ENCODE measurements around the gene RDH11. TPM values are rescaled to one million over a fixed set of nuclear protein-coding genes. Genes with fewer than 3 reads are reported as not detected.

RDH11 gene
- total RNA-seq, 1 donor from 2014 or later: 78.2 TPM

DNA sequence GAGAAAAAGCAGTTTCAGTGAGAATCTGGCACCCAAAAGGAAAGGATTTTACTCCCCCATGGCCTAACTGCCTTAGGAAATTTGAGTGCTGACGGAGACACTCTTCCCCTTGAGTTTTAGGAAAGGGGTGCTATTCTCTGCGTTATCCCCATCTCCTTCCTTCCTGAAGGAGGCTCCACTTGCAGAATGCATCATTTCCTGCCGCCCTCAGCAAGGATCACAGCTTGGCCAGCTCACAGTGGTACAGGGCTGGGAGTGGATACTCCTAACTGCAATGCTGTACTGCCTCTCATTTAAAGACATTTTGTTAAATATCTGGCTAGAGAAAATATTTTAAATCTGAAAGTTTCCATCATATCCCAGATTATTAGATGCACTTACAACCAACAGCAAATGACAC, 39.1 kb upstream of the RDH11 start:
- no peak for TF ChIP-seq CTCF (IDR thresholded peaks at IDR 0.05; ENCODE audit: insufficient read depth, low read length, poor library complexity, severe bottlenecking)
- H3K27me3 ChIP-seq (ENCODE audit: control insufficient read depth, insufficient read depth, low read length): no peaks in the 10 kb centered on the region
- no peak overlapping the region for H3K4me3 ChIP-seq (ENCODE audit: low read depth, low read length)
- H3K36me3 ChIP-seq (ENCODE audit: control insufficient read depth, insufficient read depth, low read length): no peaks in the 10 kb centered on the region
- DNase-seq (ENCODE audit: low read depth): no peak

DNA sequence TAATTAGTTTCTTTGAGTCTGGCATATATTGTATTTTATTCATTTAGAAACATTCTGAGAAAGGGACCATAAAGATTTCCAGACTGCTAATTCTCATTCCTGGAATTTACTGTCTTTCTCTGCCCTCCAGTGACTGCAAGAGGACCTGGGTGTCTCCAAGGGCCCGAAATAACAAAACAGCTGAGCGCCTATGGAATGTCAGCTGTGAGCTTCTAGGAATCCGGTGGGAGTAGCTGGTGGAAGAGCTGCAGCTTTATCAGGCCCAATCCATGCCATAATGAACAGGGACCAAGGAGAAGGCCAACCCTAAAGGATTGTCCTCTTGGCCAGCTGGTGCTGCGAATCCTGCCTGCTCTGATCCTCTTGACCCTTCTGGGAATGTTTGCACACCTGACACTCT, 38.1 kb upstream of the RDH11 start:
- DNase-seq (ENCODE audit: low read depth): no peak
- TF ChIP-seq CTCF (IDR thresholded peaks at IDR 0.05; ENCODE audit: insufficient read depth, low read length, poor library complexity, severe bottlenecking): no peak

DNA sequence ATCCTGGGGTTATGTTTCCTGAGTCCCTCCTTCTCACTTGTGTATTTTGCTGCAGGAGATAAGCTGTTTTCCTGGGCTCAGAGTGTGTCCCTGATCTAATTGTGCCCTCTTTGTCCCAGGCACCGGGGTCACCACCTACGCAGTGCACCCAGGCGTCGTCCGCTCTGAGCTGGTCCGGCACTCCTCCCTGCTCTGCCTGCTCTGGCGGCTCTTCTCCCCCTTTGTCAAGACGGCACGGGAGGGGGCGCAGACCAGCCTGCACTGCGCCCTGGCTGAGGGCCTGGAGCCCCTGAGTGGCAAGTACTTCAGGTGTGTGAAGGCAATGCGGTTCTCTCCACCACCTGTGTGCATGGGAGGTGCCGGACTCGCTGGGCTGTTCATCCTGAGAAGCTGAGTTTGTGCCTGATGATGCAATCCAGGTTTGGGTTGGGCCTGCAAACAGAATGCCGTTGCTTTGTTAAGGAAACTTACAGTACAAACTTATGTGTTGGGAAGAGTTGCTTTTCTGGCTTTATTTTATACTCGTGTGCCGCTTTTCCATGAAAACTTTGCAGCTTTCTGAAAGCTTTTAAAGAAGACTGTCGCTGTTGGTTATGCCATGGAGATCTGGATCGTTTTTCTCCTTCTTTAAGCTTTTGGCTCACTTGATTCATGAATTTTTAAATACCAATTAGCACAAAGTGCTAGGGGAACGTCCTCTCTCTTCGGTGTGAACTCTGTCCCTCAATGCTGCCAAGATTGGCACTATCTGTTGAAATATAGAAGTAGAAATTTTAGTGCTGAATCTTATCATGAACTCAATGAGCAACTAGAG, 33.7 kb upstream of the RDH11 start:
- Histone ChIP-seq H3K27me3 (ENCODE audit: control insufficient read depth, insufficient read depth, low read length) (peaks cover 2% of the 10 kb centered on the region), H3K4me3 (ENCODE audit: low read depth, low read length) (no peak overlapping the region), H3K36me3 (ENCODE audit: control insufficient read depth, insufficient read depth, low read length) (no peaks in the 10 kb centered on the region)
- DNase-seq (ENCODE audit: low read depth): no peak
- no peak for TF ChIP-seq CTCF (IDR thresholded peaks at IDR 0.05; ENCODE audit: insufficient read depth, low read length, poor library complexity, severe bottlenecking)

More for the DNA sequence above, 38.1 kb upstream of the RDH11 start:
- H3K27me3 ChIP-seq (ENCODE audit: control insufficient read depth, insufficient read depth, low read length): peaks cover 2% of the 10 kb centered on the region
- no peak overlapping the region for H3K4me3 ChIP-seq (ENCODE audit: low read depth, low read length)
- no peaks in the 10 kb centered on the region for H3K36me3 ChIP-seq (ENCODE audit: control insufficient read depth, insufficient read depth, low read length)

- H3K27me3 ChIP-seq (ENCODE audit: control insufficient read depth, insufficient read depth, low read length): peaks cover 2% of the 10 kb centered on the region
- no peaks in the 10 kb centered on the region for H3K36me3 ChIP-seq (ENCODE audit: control insufficient read depth, insufficient read depth, low read length)
- H3K4me3 ChIP-seq (ENCODE audit: low read depth, low read length): no peak overlapping the region
- DNase-seq (ENCODE audit: low read depth): no peak
- TF ChIP-seq CTCF (IDR thresholded peaks at IDR 0.05; ENCODE audit: insufficient read depth, low read length, poor library complexity, severe bottlenecking): no peak
These were observed 32.7 kb upstream of the RDH11 start for GRCh38 chr14:67728258-67728657.

DNA sequence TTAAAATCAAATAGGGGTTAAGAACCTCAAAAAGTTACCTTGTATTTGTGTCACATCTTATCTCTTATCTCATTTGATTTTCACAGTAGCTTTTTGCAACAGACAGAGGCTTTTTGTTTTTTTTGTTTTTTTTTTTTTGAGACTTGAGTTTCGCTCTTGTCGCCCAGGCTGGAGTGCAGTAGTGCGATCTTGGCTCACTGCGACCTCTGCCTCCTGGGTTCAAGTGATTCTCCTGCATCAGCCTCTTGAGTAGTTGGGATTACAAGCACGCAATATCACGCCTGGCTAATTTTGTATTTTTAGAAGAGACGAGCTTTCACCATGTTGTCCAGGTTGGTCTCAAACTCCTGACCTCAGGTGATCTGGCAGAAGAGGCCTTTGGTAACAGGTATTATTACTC, 31.8 kb upstream of the RDH11 start:
- DNase-seq (ENCODE audit: low read depth): no peak
- TF ChIP-seq CTCF (IDR thresholded peaks at IDR 0.05; ENCODE audit: insufficient read depth, low read length, poor library complexity, severe bottlenecking): no peak
- H3K27me3 ChIP-seq (ENCODE audit: control insufficient read depth, insufficient read depth, low read length): peaks cover 2% of the 10 kb centered on the region

DNA sequence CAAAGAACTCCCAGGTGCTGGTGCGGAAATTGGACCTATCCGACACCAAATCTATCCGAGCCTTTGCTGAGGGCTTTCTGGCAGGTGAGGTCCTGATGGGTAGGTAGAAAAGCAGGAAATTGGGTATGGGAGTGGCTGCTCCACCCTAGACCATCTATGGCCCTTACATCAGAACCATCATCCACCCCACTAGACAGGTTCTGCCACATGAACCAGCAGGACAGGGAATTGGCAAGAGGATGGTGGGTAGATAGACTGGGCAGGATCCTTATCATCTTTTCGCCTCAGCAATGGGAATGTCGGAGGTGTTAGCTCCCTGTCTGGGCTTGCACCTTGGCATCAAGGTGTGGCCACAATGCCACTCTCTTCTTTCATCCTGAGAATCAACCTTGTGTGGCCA, 29.6 kb upstream of the RDH11 start:
- Histone ChIP-seq H3K4me3 (ENCODE audit: low read depth, low read length) (no peak overlapping the region), H3K27me3 (ENCODE audit: control insufficient read depth, insufficient read depth, low read length) (peaks cover 5% of the 10 kb centered on the region), H3K36me3 (ENCODE audit: control insufficient read depth, insufficient read depth, low read length) (no peaks in the 10 kb centered on the region)
- no peak for TF ChIP-seq CTCF (IDR thresholded peaks at IDR 0.05; ENCODE audit: insufficient read depth, low read length, poor library complexity, severe bottlenecking)
- no peak for DNase-seq (ENCODE audit: low read depth)

More for the DNA sequence above, 31.8 kb upstream of the RDH11 start:
- Histone ChIP-seq H3K36me3 (ENCODE audit: control insufficient read depth, insufficient read depth, low read length) (no peaks in the 10 kb centered on the region), H3K4me3 (ENCODE audit: low read depth, low read length) (no peak overlapping the region)

Data from kidney epithelial cell (primary cell).